Measurements from ENCODE around the gene UBAC1. TPM values are rescaled to one million over a fixed set of nuclear protein-coding genes. Genes with fewer than 3 reads are reported as not detected.
A peak's percentile ranks its signal among the peaks of the same experiment; 100 is the strongest.

UBAC1 gene
- total and polyA plus RNA-seq, 5 donors from 2014 or later = 17.8 to 27.7 (median 23.8) TPM

- Mint-ChIP-seq H3K27me3 (no peaks in the 10 kb centered on the region), H3K36me3 (peaks cover 8% of the 10 kb centered on the region), H3K27ac (no peak overlapping the region), H3K4me3 (no peak overlapping the region), H3K9me3 (no peaks in the 10 kb centered on the region), H3K4me1 (peaks cover 0 to 12% (median 3%) of the 10 kb centered on the region in 4 donors)
- Histone ChIP-seq H3K4me1 (ENCODE audit: control insufficient read depth, insufficient read depth, low read length, poor library complexity, severe bottlenecking) (no peaks in the 10 kb centered on the region), H3K27ac (ENCODE audit: insufficient read depth, low read length, poor library complexity, severe bottlenecking) (no peak overlapping the region), H3K27me3 (ENCODE audit: control insufficient read depth, insufficient read depth, low read length) (no peaks in the 10 kb centered on the region), H3K9me3 (ENCODE audit: control insufficient read depth in 2 of 2, low read length in 2 of 2) (no peaks in the 10 kb centered on the region), H3K4me3 (ENCODE audit: low read depth, low read length) (no peak overlapping the region), H3K36me3 (ENCODE audit: control insufficient read depth, insufficient read depth, low read length) (peaks cover 2% of the 10 kb centered on the region)
- ATAC-seq (ENCODE audit: low read depth in 2 of 2) (no peak), DNase-seq (no peak)
Observed at GRCh38 chr9:135927195-135928013, 33.8 kb downstream of the UBAC1 start.

- peak; percentile 69 to 70 for ATAC-seq (ENCODE audit: low read depth in 2 of 2)
- H3K36me3 Mint-ChIP-seq = peaks cover 8% of the 10 kb centered on the region
- no peak overlapping the region for H3K4me3 ChIP-seq (ENCODE audit: low read depth, low read length)
Observed at GRCh38 chr9:135926402-135927194, 34.6 kb downstream of the UBAC1 start.

GRCh38 chr9:135925496-135926133, 35.6 kb downstream of the UBAC1 start:
- Histone ChIP-seq H3K4me1 (ENCODE audit: control insufficient read depth, insufficient read depth, low read length, poor library complexity, severe bottlenecking) (no peaks in the 10 kb centered on the region), H3K4me3 (ENCODE audit: low read depth, low read length) (no peak overlapping the region), H3K27me3 (ENCODE audit: control insufficient read depth, insufficient read depth, low read length) (no peaks in the 10 kb centered on the region), H3K9me3 (ENCODE audit: control insufficient read depth in 2 of 2, low read length in 2 of 2) (no peaks in the 10 kb centered on the region), H3K36me3 (ENCODE audit: control insufficient read depth, insufficient read depth, low read length) (no peaks in the 10 kb centered on the region), H3K27ac (ENCODE audit: insufficient read depth, low read length, poor library complexity, severe bottlenecking) (no peak overlapping the region)
- H3K27ac Mint-ChIP-seq = no peak overlapping the region
- peak overlapping the region in 1 of 4 donors; percentile 80 for H3K4me3 Mint-ChIP-seq
- H3K4me1 Mint-ChIP-seq = peaks cover 0 to 12% (median 2%) of the 10 kb centered on the region in 4 donors
- no peaks in the 10 kb centered on the region for H3K9me3 Mint-ChIP-seq
- ATAC-seq (ENCODE audit: low read depth in 2 of 2) = no peak
- peak in 1 of 3 donors; percentile 63 for DNase-seq
- H3K36me3 Mint-ChIP-seq = peaks cover 4% of the 10 kb centered on the region
- no peaks in the 10 kb centered on the region for H3K27me3 Mint-ChIP-seq

More at GRCh38 chr9:135926402-135927194, 34.6 kb downstream of the UBAC1 start:
- no peaks in the 10 kb centered on the region for H3K27me3 Mint-ChIP-seq
- H3K27ac Mint-ChIP-seq = no peak overlapping the region
- no peak overlapping the region for H3K4me3 Mint-ChIP-seq
- Histone ChIP-seq H3K9me3 (ENCODE audit: control insufficient read depth in 2 of 2, low read length in 2 of 2) (no peaks in the 10 kb centered on the region), H3K36me3 (ENCODE audit: control insufficient read depth, insufficient read depth, low read length) (no peaks in the 10 kb centered on the region), H3K27me3 (ENCODE audit: control insufficient read depth, insufficient read depth, low read length) (no peaks in the 10 kb centered on the region), H3K4me1 (ENCODE audit: control insufficient read depth, insufficient read depth, low read length, poor library complexity, severe bottlenecking) (no peaks in the 10 kb centered on the region), H3K27ac (ENCODE audit: insufficient read depth, low read length, poor library complexity, severe bottlenecking) (no peak overlapping the region)
- no peaks in the 10 kb centered on the region for H3K9me3 Mint-ChIP-seq
- DNase-seq = peak in 1 of 3 donors; percentile 49
- H3K4me1 Mint-ChIP-seq = peaks cover 0 to 12% (median 2%) of the 10 kb centered on the region in 4 donors

GRCh38 chr9:135924628-135925338, 36.4 kb downstream of the UBAC1 start:
- Histone ChIP-seq H3K27ac (ENCODE audit: insufficient read depth, low read length, poor library complexity, severe bottlenecking) (no peak overlapping the region), H3K4me1 (ENCODE audit: control insufficient read depth, insufficient read depth, low read length, poor library complexity, severe bottlenecking) (no peaks in the 10 kb centered on the region), H3K36me3 (ENCODE audit: control insufficient read depth, insufficient read depth, low read length) (no peaks in the 10 kb centered on the region), H3K27me3 (ENCODE audit: control insufficient read depth, insufficient read depth, low read length) (no peaks in the 10 kb centered on the region), H3K4me3 (ENCODE audit: low read depth, low read length) (no peak overlapping the region), H3K9me3 (ENCODE audit: control insufficient read depth in 2 of 2, low read length in 2 of 2) (peaks cover 0 to 2% of the 10 kb centered on the region in 2 experiments)
- Mint-ChIP-seq H3K4me3 (peak overlapping the region in 1 of 4 donors; percentile 80), H3K4me1 (peaks cover 0 to 12% (median 2%) of the 10 kb centered on the region in 4 donors), H3K36me3 (peaks cover 4% of the 10 kb centered on the region), H3K9me3 (no peaks in the 10 kb centered on the region), H3K27ac (no peak overlapping the region), H3K27me3 (no peaks in the 10 kb centered on the region)
- ATAC-seq (ENCODE audit: low read depth in 2 of 2) = no peak
- DNase-seq = peak in 1 of 3 donors; percentile 14

GRCh38 chr9:135923508-135923907, 37.7 kb downstream of the UBAC1 start:
- H3K27ac Mint-ChIP-seq = no peak overlapping the region
- no peaks in the 10 kb centered on the region for H3K27me3 ChIP-seq (ENCODE audit: control insufficient read depth, insufficient read depth, low read length)
- ATAC-seq (ENCODE audit: low read depth in 2 of 2) = no peak
- peaks cover 0 to 7% (median 3%) of the 10 kb centered on the region in 7 donors for H3K9me3 Mint-ChIP-seq
- no peaks in the 10 kb centered on the region for H3K4me1 ChIP-seq (ENCODE audit: control insufficient read depth, insufficient read depth, low read length, poor library complexity, severe bottlenecking)
- H3K4me1 Mint-ChIP-seq = peaks cover 0 to 12% (median 2%) of the 10 kb centered on the region in 4 donors
- H3K36me3 ChIP-seq (ENCODE audit: control insufficient read depth, insufficient read depth, low read length) = no peaks in the 10 kb centered on the region
- H3K9me3 ChIP-seq (ENCODE audit: control insufficient read depth in 2 of 2, low read length in 2 of 2) = peaks cover 4 to 13% of the 10 kb centered on the region in 2 experiments
- no peaks in the 10 kb centered on the region for H3K27me3 Mint-ChIP-seq
- DNase-seq = no peak
- no peak overlapping the region for H3K27ac ChIP-seq (ENCODE audit: insufficient read depth, low read length, poor library complexity, severe bottlenecking)
- no peak overlapping the region for H3K4me3 ChIP-seq (ENCODE audit: low read depth, low read length)
- peaks cover 8% of the 10 kb centered on the region for H3K36me3 Mint-ChIP-seq
- no peak overlapping the region for H3K4me3 Mint-ChIP-seq

GRCh38 chr9:135921749-135922310, 39.3 kb downstream of the UBAC1 start:
- no peak for DNase-seq

More at GRCh38 chr9:135921749-135922310, 39.3 kb downstream of the UBAC1 start:
- Mint-ChIP-seq H3K36me3 (peaks cover 8% of the 10 kb centered on the region), H3K4me3 (no peak overlapping the region), H3K9me3 (peaks cover under 1 to 20% (median 5%) of the 10 kb centered on the region in 7 donors), H3K27ac (no peak overlapping the region), H3K4me1 (peaks cover 0 to 12% (median 2%) of the 10 kb centered on the region in 4 donors), H3K27me3 (no peaks in the 10 kb centered on the region)
- no peak overlapping the region for H3K4me3 ChIP-seq (ENCODE audit: low read depth, low read length)
- H3K27me3 ChIP-seq (ENCODE audit: control insufficient read depth, insufficient read depth, low read length) = no peaks in the 10 kb centered on the region
- no peaks in the 10 kb centered on the region for H3K36me3 ChIP-seq (ENCODE audit: control insufficient read depth, insufficient read depth, low read length)
- H3K27ac ChIP-seq (ENCODE audit: insufficient read depth, low read length, poor library complexity, severe bottlenecking) = no peak overlapping the region
- no peaks in the 10 kb centered on the region for H3K4me1 ChIP-seq (ENCODE audit: control insufficient read depth, insufficient read depth, low read length, poor library complexity, severe bottlenecking)
- peaks cover 6 to 30% of the 10 kb centered on the region in 2 experiments for H3K9me3 ChIP-seq (ENCODE audit: control insufficient read depth in 2 of 2, low read length in 2 of 2)
- ATAC-seq (ENCODE audit: low read depth in 2 of 2) = no peak

Measured in CD4-positive, CD25-positive, alpha-beta regulatory T cell (primary cell).